HG03280 (cell line): ENCODE data around the gene AEBP1.

Experiments used
- ATAC-seq: cut with Tn5 transposase; IDR thresholded peaks from one replicate; pipeline ENCODE4 v1.9.1; 2021; ENCODE audit warnings: mild to moderate bottlenecking, moderate library complexity; ENCODE audit not compliant: unreplicated experiment

The AEBP1 gene

GRCh38 chr7:44083796-44084195 lies 20.3 kb upstream of the AEBP1 start:
- ATAC-seq, result no peak

DNA sequence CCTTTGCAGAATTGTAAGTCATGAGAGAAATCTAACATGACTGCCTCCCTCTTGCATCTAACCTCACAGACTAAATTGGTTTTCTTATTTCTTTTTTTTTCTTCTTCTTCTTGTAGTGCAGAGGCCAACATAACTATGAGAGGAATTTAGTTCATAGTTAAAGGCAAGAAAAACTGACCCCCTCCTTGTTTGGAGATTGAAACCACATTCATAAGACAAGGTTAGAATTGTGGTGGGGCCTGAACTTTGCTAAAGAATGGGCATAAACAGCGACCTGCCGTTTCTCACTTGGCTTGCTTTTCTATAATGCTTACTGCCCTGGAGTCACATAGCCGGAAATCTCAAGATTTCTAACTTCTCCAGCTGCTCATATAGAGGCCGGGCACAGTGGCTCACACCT lies 19.4 kb upstream of the AEBP1 start:
- no peak for ATAC-seq

DNA sequence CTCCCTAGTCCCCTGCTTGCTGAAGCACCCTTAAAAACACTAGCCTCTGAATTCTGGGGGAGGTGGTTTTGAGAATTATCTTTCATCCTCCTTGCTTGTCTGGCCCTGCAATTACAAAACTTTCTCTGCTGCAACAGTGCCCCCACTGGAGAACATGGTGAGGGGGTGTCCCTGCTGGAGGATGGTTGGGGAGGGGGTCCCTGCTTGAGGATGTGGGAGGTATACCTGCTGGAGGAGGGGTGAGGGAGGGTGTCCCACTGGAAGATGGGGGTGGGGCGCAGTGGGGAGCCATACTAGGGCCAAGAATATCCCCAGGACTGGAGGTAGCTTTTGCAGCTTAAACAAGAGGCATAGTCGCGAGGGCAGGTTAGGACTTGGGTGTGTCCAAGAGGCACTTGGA lies 18.6 kb upstream of the AEBP1 start:
- ATAC-seq, result no peak

GRCh38 chr7:44086627-44087026 lies 17.5 kb upstream of the AEBP1 start:
- no peak for ATAC-seq

- ATAC-seq, result no peak
Measured at GRCh38 chr7:44087911-44088838, 16.0 kb upstream of the AEBP1 start.

GRCh38 chr7:44093102-44093641 lies 11.0 kb upstream of the AEBP1 start:
- ATAC-seq, result no peak

- ATAC-seq, result no peak
Measured at GRCh38 chr7:44094365-44094764, 9.8 kb upstream of the AEBP1 start.

GRCh38 chr7:44094883-44095592 lies 9.1 kb upstream of the AEBP1 start:
- ATAC-seq, result no peak

- ATAC-seq, result no peak
Measured at GRCh38 chr7:44095781-44096180, 8.4 kb upstream of the AEBP1 start.

GRCh38 chr7:44096326-44096881 lies 7.7 kb upstream of the AEBP1 start:
- ATAC-seq, result no peak

GRCh38 chr7:44097064-44097932 lies 6.8 kb upstream of the AEBP1 start:
- ATAC-seq, result peak; percentile 46

GRCh38 chr7:44098092-44099068 lies 5.8 kb upstream of the AEBP1 start:
- ATAC-seq, result no peak

DNA sequence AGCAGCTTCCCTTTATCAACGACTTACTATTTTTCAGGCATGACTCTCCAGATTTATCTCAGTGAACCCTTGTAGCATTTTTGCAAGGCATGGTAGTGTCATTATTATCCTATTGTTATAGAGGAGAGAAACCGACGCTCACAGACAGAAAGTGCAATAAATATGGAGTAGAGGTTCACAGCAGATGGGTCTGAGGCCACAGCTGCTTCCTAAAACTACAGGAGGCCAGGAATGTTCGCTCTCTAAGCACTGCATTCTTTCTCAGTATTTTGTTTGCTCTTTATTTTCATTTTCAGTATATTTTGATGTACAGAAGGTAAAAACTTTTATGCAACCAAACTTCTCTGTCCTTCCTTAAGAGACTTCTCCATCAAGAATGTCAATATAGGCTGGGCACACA lies 4.5 kb upstream of the AEBP1 start:
- ATAC-seq, result no peak

- ATAC-seq, result no peak
Measured at GRCh38 chr7:44100458-44101302, 3.5 kb upstream of the AEBP1 start.

- ATAC-seq, result no peak
Measured at GRCh38 chr7:44101303-44101965, 2.7 kb upstream of the AEBP1 start.

DNA sequence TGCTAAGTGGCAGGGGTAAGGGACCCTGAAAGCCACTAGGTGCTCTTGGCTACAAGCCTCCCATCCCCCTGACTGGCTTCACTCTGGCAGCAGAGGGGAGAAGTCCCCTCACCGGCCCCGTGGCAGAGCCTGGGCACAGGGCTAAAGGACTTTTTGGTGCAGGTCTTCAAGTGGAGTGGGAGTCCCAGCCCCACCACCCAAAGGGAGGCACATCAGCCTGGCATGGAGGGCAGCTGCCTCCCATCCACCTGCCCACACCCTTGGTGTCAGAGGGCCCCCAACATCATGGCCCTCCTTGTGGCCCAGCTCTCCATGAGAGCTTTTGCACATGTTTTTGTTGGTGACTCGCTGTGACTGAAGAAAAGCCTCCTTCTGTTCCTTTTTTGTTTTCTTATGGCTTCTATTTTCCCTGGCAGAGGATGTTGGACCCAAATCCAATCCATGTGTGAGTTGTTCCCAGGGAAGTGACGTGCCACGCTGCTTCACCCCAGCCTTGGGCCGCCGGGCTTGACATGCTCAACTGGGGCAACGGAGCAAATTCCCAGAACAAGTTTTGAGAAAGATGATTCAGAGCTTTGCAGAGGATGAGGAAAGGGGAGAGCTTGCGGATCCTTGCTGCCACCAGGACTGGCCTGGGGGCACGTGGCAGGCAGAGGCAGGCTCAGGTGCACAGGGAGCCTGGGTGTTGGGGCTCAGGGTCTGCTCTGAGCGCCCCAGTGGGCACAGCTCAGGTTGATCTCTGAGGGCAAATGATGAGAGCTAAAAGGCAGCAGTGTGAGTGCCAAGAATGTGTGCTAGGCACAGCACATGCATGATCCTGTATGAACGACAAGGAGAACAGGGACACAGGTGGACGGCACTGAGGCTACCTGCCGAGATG lies 1.9 kb upstream of the AEBP1 start:
- ATAC-seq, result no peak
